Measurements from ENCODE around the gene ASB5. TPM values are rescaled to one million over a fixed set of nuclear protein-coding genes. Genes with fewer than 3 reads are reported as not detected.

The ASB5 gene
- total and polyA plus RNA-seq, 9 of the 15 experiments (the other 6 are each of a cell fraction or from before 2014, with no cell fraction given) = not detected

DNA sequence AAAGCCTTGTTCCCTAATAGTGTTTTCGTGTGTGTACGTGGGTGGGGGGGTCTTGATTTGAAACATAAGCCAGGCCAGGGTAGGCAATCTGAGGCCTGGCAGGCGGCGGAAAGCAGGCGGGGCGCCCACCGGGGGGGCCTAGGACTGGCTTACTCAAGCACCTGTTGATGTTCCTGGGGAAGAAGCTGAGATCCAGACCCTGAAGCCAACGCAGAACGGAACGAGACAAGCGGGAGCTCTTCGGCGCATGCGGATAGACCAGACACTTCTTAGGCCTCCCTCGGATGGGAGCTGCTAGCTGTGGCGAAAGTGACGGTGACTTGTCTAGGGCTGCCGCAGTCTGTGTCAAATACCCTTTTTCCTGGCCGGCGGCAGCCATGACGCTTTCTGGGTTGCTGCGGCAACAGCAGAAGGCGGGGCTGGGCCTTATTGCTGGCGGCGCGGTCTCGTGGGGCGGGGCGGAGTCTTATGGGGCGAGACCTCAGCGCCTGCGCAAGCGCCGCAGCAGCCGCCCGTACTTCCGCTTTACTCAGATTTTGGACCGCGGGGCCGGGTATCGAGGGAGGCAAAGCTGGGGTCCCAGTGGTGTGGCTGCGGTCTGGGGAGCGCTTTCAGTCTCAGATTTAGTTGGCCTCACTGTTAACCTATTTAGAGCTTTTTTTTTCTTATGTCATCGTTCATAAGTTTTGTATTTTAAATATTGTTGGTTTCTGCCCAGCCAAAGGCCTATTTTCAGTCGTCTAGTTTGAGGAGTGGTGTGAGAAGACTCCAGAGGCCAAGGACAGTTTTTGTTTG, 73.6 kb downstream of the ASB5 start, which contains the start of gene SPATA4 (continued):
- TF ChIP-seq, protein P1, sequence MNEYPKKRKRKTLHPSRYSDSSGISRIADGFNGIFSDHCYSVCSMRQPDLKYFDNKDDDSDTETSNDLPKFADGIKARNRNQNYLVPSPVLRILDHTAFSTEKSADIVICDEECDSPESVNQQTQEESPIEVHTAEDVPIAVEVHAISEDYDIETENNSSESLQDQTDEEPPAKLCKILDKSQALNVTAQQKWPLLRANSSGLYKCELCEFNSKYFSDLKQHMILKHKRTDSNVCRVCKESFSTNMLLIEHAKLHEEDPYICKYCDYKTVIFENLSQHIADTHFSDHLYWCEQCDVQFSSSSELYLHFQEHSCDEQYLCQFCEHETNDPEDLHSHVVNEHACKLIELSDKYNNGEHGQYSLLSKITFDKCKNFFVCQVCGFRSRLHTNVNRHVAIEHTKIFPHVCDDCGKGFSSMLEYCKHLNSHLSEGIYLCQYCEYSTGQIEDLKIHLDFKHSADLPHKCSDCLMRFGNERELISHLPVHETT (CRISPR knock-in tag; conservative IDR thresholded peaks at IDR 0.05 in 1 of 2, IDR thresholded peaks at IDR 0.05 in 1 of 2) = no peak
- TF ChIP-seq, protein P2, sequence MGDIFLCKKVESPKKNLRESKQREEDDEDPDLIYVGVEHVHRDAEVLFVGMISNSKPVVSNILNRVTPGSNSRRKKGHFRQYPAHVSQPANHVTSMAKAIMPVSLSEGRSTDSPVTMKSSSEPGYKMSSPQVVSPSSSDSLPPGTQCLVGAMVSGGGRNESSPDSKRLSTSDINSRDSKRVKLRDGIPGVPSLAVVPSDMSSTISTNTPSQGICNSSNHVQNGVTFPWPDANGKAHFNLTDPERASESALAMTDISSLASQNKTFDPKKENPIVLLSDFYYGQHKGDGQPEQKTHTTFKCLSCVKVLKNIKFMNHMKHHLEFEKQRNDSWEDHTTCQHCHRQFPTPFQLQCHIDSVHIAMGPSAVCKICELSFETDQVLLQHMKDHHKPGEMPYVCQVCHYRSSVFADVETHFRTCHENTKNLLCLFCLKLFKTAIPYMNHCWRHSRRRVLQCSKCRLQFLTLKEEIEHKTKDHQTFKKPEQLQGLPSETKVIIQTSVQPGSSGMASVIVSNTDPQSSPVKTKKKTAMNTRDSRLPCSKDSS (IDR thresholded peaks at IDR 0.05; ENCODE audit: low read depth, partially characterized antibody) = no peak
- TF ChIP-seq CBFB (CRISPR knock-in tag; IDR thresholded peaks at IDR 0.05) = no peak
- no peak for TF ChIP-seq CBX8 (IDR thresholded peaks at IDR 0.05; ENCODE audit: borderline replicate concordance, extremely low read depth, low read depth, low read length, poor library complexity, severe bottlenecking)
- TF ChIP-seq, protein P3, sequence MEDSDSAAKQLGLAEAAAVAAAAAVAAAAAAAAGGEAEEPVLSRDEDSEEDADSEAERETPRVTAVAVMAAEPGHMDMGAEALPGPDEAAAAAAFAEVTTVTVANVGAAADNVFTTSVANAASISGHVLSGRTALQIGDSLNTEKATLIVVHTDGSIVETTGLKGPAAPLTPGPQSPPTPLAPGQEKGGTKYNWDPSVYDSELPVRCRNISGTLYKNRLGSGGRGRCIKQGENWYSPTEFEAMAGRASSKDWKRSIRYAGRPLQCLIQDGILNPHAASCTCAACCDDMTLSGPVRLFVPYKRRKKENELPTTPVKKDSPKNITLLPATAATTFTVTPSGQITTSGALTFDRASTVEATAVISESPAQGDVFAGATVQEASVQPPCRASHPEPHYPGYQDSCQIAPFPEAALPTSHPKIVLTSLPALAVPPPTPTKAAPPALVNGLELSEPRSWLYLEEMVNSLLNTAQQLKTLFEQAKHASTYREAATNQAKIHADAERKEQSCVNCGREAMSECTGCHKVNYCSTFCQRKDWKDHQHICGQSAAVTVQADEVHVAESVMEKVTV (CRISPR knock-in tag; IDR thresholded peaks at IDR 0.05) = no peak
- peak; percentile 75 for TF ChIP-seq MEIS2 (IDR thresholded peaks at IDR 0.05; ENCODE audit: partially characterized antibody)
- TF ChIP-seq ETV1 (tag; conservative IDR thresholded peaks at IDR 0.05; ENCODE audit: low read depth) = 0 out of 2 replicates have a peak, but pooled peaks have one; percentile 15
- TF ChIP-seq ZNF77 (CRISPR knock-in tag; IDR thresholded peaks at IDR 0.05) = no peak
- no peak for TF ChIP-seq BCL6 (CRISPR knock-in tag; IDR thresholded peaks at IDR 0.05)
- TF ChIP-seq, protein P4, sequence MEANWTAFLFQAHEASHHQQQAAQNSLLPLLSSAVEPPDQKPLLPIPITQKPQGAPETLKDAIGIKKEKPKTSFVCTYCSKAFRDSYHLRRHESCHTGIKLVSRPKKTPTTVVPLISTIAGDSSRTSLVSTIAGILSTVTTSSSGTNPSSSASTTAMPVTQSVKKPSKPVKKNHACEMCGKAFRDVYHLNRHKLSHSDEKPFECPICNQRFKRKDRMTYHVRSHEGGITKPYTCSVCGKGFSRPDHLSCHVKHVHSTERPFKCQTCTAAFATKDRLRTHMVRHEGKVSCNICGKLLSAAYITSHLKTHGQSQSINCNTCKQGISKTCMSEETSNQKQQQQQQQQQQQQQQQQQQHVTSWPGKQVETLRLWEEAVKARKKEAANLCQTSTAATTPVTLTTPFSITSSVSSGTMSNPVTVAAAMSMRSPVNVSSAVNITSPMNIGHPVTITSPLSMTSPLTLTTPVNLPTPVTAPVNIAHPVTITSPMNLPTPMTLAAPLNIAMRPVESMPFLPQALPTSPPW (CRISPR knock-in tag; IDR thresholded peaks at IDR 0.05) = peak; percentile 90
- TF ChIP-seq, protein P5, sequence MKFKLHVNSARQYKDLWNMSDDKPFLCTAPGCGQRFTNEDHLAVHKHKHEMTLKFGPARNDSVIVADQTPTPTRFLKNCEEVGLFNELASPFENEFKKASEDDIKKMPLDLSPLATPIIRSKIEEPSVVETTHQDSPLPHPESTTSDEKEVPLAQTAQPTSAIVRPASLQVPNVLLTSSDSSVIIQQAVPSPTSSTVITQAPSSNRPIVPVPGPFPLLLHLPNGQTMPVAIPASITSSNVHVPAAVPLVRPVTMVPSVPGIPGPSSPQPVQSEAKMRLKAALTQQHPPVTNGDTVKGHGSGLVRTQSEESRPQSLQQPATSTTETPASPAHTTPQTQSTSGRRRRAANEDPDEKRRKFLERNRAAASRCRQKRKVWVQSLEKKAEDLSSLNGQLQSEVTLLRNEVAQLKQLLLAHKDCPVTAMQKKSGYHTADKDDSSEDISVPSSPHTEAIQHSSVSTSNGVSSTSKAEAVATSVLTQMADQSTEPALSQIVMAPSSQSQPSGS (CRISPR knock-in tag; IDR thresholded peaks at IDR 0.05) = no peak
- no peak for TF ChIP-seq ZNF124 (CRISPR knock-in tag; IDR thresholded peaks at IDR 0.05)
- no peak for TF ChIP-seq DNMT1 (IDR thresholded peaks at IDR 0.05)
- TF ChIP-seq, protein P6, sequence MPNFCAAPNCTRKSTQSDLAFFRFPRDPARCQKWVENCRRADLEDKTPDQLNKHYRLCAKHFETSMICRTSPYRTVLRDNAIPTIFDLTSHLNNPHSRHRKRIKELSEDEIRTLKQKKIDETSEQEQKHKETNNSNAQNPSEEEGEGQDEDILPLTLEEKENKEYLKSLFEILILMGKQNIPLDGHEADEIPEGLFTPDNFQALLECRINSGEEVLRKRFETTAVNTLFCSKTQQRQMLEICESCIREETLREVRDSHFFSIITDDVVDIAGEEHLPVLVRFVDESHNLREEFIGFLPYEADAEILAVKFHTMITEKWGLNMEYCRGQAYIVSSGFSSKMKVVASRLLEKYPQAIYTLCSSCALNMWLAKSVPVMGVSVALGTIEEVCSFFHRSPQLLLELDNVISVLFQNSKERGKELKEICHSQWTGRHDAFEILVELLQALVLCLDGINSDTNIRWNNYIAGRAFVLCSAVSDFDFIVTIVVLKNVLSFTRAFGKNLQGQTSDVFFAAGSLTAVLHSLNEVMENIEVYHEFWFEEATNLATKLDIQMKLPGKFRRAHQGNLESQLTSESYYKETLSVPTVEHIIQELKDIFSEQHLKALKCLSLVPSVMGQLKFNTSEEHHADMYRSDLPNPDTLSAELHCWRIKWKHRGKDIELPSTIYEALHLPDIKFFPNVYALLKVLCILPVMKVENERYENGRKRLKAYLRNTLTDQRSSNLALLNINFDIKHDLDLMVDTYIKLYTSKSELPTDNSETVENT (CRISPR knock-in tag; IDR thresholded peaks at IDR 0.05) = no peak
